ENCODE results near the gene GPC5. TPM values are rescaled to one million over a fixed set of nuclear protein-coding genes. Genes with fewer than 3 reads are reported as not detected.

Gene GPC5
- total and polyA plus RNA-seq, 2 of the 8 experiments (the other 6 are each of a cell fraction or from before 2014, with no cell fraction given): 0.20 to 0.39 TPM

- H2BK12ac ChIP-seq (ENCODE audit: low read depth, low read length): no peak overlapping the region
- no peaks in the 10 kb centered on the region for H3K79me2 ChIP-seq (ENCODE audit: control insufficient read depth in 1 of 2, insufficient read depth in 2 of 2, low read length in 2 of 2)
- ChIA-PET CTCF (ENCODE audit: partially characterized antibody) (interaction anchor here (0.9 to 1.5 kb wide), 10 partner anchors 11 to 105 kb away, joined by 3 to 7 read pairs (median 3); no protein-coding TSS in a partner anchor), POLR2A (ENCODE audit: partially characterized antibody) (no interaction called here)
- H3K27me3 ChIP-seq (replicated peaks in 1 of 4; ENCODE audit: control insufficient read depth in 3 of 4, extremely low read depth in 1 of 4, insufficient read depth in 3 of 4, low read length in 3 of 4): no peaks in the 10 kb centered on the region
- no peaks in the 10 kb centered on the region for H3K4me1 ChIP-seq (replicated peaks in 1 of 4; ENCODE audit: control insufficient read depth in 3 of 4, insufficient read depth in 4 of 4, low read length in 3 of 4)
- no peaks in the 10 kb centered on the region for H4K20me1 ChIP-seq (replicated peaks in 1 of 2; ENCODE audit: control insufficient read depth in 1 of 2, insufficient read depth in 2 of 2, low read length in 2 of 2)
- no peak for DNase-seq (ENCODE audit: low read depth in 1 of 2, low spot score in 2 of 2)
- H2BK5ac ChIP-seq (ENCODE audit: low read depth, low read length): no peak overlapping the region
- no peak overlapping the region for H2BK15ac ChIP-seq (ENCODE audit: low read length)
- H2AFZ ChIP-seq (ENCODE audit: low read length): no peak overlapping the region
- no peaks in the 10 kb centered on the region; a peak in 1 of 4 replicates for H3K9me3 ChIP-seq (ENCODE audit: insufficient read depth in 2 of 2, low read depth in 1 of 2, low read length in 1 of 2)
- no peak overlapping the region for H3K27ac ChIP-seq (ENCODE audit: low read depth, low read length)
- H3K36me3 ChIP-seq (ENCODE audit: control insufficient read depth in 2 of 4, insufficient read depth in 4 of 4, low read length in 3 of 4): no peaks in the 10 kb centered on the region
- no peak overlapping the region for H3K14ac ChIP-seq (ENCODE audit: insufficient read length)
- no peak overlapping the region for H3K18ac ChIP-seq (ENCODE audit: extremely low read depth, low read length)
- no peaks in the 10 kb centered on the region for H3K23me2 ChIP-seq (ENCODE audit: low read depth, low read length)
- no peak overlapping the region for H4K91ac ChIP-seq (replicated peaks; ENCODE audit: insufficient read length, low read length)
- no peak for FAIRE-seq
- H2AK5ac ChIP-seq (ENCODE audit: low read depth, low read length): no peak overlapping the region
- no peaks in the 10 kb centered on the region for H3K79me1 ChIP-seq (ENCODE audit: low read depth, low read length)
- no peak overlapping the region for H2BK20ac ChIP-seq (ENCODE audit: low read length)
- H3K4ac ChIP-seq (replicated peaks; ENCODE audit: insufficient read length, low read depth, low read length): no peak overlapping the region
- H3K56ac ChIP-seq (replicated peaks; ENCODE audit: insufficient read length, low read depth, low read length): no peak overlapping the region
- H4K8ac ChIP-seq (ENCODE audit: extremely low read depth, insufficient read depth, low read length): no peak overlapping the region
- no peak overlapping the region for H3K23ac ChIP-seq (ENCODE audit: insufficient read length)
- no peak overlapping the region for H3K4me3 ChIP-seq (ENCODE audit: extremely low read depth in 1 of 4, insufficient read depth in 2 of 4, low read depth in 3 of 4, low read length in 4 of 4)
- WGBS, 2 experiments (ENCODE audit: extremely low coverage in 1 of 2, insufficient coverage in 1 of 2, insufficient read length in 1 of 2, insufficient replicate concordance in 2 of 2, low coverage in 1 of 2, low lambda C conversion rate in 2 of 2, missing lambda C conversion rate in 1 of 2): 95% methylated on average over 2 of the region's 2 CpGs; no CpG with 5 or more reads in 1 of the 2 experiments
- H2BK120ac ChIP-seq (replicated peaks; ENCODE audit: low read depth, low read length): no peak overlapping the region
- H3K4me2 ChIP-seq (ENCODE audit: insufficient read depth in 1 of 2, low read depth in 2 of 2, low read length in 2 of 2): no peak overlapping the region
- no peak overlapping the region for H3K9ac ChIP-seq (replicated peaks in 1 of 4; ENCODE audit: extremely low read depth in 1 of 4, low read depth in 3 of 4, low read length in 3 of 4)
- no peak for TF ChIP-seq POLR2A (IDR thresholded peaks at IDR 0.05; ENCODE audit: control extremely low read depth in 1 of 2, low read depth in 2 of 2, low read length in 2 of 2)
- TF ChIP-seq RAD21 (IDR thresholded peaks at IDR 0.05 in 1 of 2, conservative IDR thresholded peaks at IDR 0.05 in 1 of 2; ENCODE audit: low read depth in 2 of 2, low read length in 2 of 2): peak; percentile 47 to 64
- peak; percentile 20 to 60 (median 28); a peak in 3 of 4 replicates for TF ChIP-seq CTCF (IDR thresholded peaks at IDR 0.05; ENCODE audit: control extremely low read depth in 1 of 3, insufficient read depth in 1 of 3, low read depth in 1 of 3, low read length in 3 of 3)
- TF ChIP-seq YY1 (IDR thresholded peaks at IDR 0.05; ENCODE audit: low read depth, low read length): no peak
- TF ChIP-seq ZNF274 (IDR thresholded peaks at IDR 0.05; ENCODE audit: borderline replicate concordance, extremely low read depth, low read length): no peak
- TF ChIP-seq TAF7 (optimal IDR thresholded peaks at IDR 0.05; ENCODE audit: borderline replicate concordance, low read depth, low read length): no peak
- TF ChIP-seq MAX (IDR thresholded peaks at IDR 0.05): no peak
- no peak overlapping the region for H4K5ac ChIP-seq (ENCODE audit: insufficient read length, low read depth, low read length)
Observed at GRCh38 chr13:91739751-91740150, 341.3 kb downstream of the GPC5 start.

All from H1 (cell line).